ENCODE results near the gene C19orf47. TPM values are rescaled to one million over a fixed set of nuclear protein-coding genes. Genes with fewer than 3 reads are reported as not detected.

The C19orf47 gene
- total RNA-seq, 1 experiment from 2014 or later, result 11.7 TPM

Small RNA genes lying within 50 kb of the gene (small RNA-seq; reads per million reads assigned to genes)
- gene MIR641, result 3.0 reads per million, percentile 65 among the genes with 10 or more reads in this experiment
- not detected for gene MIR6796
- gene RF00019, result not detected
- gene RNU6-945P, result not detected

Other genes starting within 250 kb of the C19orf47 start
- 7.6 and 26.3 TPM in 2 replicates for gene MAP3K10, start 157.0 kb downstream of the C19orf47 start, total RNA-seq (2014; rRNA removed; shearing (Covaris generic); ENCODE audit: low replicate concordance)
- not detected in 2 replicates for gene TTC9B, start 130.0 kb downstream of the C19orf47 start, total RNA-seq (2014; rRNA removed; shearing (Covaris generic); ENCODE audit: low replicate concordance)
- not detected in 2 replicates for gene CCNP, start 121.7 kb downstream of the C19orf47 start, total RNA-seq (2014; rRNA removed; shearing (Covaris generic); ENCODE audit: low replicate concordance)
- gene AKT2, start 63.1 kb downstream of the C19orf47 start, total RNA-seq (2014; rRNA removed; shearing (Covaris generic); ENCODE audit: low replicate concordance), result 85.9 and 128 TPM in 2 replicates
- gene PLD3, start 298 bp upstream of the C19orf47 start, total RNA-seq (2014; rRNA removed; shearing (Covaris generic); ENCODE audit: low replicate concordance), result 83.2 and 90.2 TPM in 2 replicates
- not detected in 2 replicates for gene HIPK4, start 41.8 kb upstream of the C19orf47 start, total RNA-seq (2014; rRNA removed; shearing (Covaris generic); ENCODE audit: low replicate concordance)
- gene PRX, start 65.0 kb upstream of the C19orf47 start, total RNA-seq (2014; rRNA removed; shearing (Covaris generic); ENCODE audit: low replicate concordance), result 0.56 and 0.61 TPM in 2 replicates
- gene SERTAD1, start 77.6 kb upstream of the C19orf47 start, total RNA-seq (2014; rRNA removed; shearing (Covaris generic); ENCODE audit: low replicate concordance), result 4.8 and 8.4 TPM in 2 replicates
- 14.1 and 14.9 TPM in 2 replicates for gene SERTAD3, start 95.9 kb upstream of the C19orf47 start, total RNA-seq (2014; rRNA removed; shearing (Covaris generic); ENCODE audit: low replicate concordance)
- 10.2 and 14.5 TPM in 2 replicates for gene BLVRB, start 117.3 kb upstream of the C19orf47 start, total RNA-seq (2014; rRNA removed; shearing (Covaris generic); ENCODE audit: low replicate concordance)
- gene SPTBN4, start 118.6 kb upstream of the C19orf47 start, total RNA-seq (2014; rRNA removed; shearing (Covaris generic); ENCODE audit: low replicate concordance), result 1.0 and 1.1 TPM in 2 replicates
- gene SHKBP1, start 228.5 kb upstream of the C19orf47 start, total RNA-seq (2014; rRNA removed; shearing (Covaris generic); ENCODE audit: low replicate concordance), result 49.7 and 98.2 TPM in 2 replicates